GM23248 (cell line): Measurements from ENCODE around the gene PLSCR1.

ENCODE experiments used
- EZH2 ChIP-seq: fragments of 200-600 bp; sonication (generic); IDR thresholded peaks from 2 replicates; pipeline ENCODE4 v1.6.1; 2018; ENCODE audit warnings: antibody characterized with exemption, mild to moderate bottlenecking; ENCODE audit not compliant: insufficient read depth, poor library complexity, severe bottlenecking
- EZH2phosphoT487 ChIP-seq: fragments of 200-600 bp; sonication (generic); IDR thresholded peaks from 2 replicates; pipeline ENCODE4 v1.6.1; 2018; ENCODE audit warnings: antibody characterized with exemption, moderate library complexity, mild to moderate bottlenecking, low read depth; ENCODE audit not compliant: insufficient read depth

GRCh38 chr3:146468671-146469149 lies 75.7 kb downstream of the PLSCR1 start:
- TF ChIP-seq EZH2phosphoT487 (no peak), EZH2 (no peak)
